SU-DHL-6 (cell line): ENCODE data around the gene TRPM2.

Experiments used
- EZH2phosphoT487 ChIP-seq: fragments of 200-600 bp; sonication (generic), shearing (Covaris generic); conservative IDR thresholded peaks from 2 replicates; pipeline ENCODE4 v1.6.1; 2018; ENCODE audit warnings: mild to moderate bottlenecking, antibody characterized with exemption, low read length, moderate library complexity, mixed read lengths
- TF ChIP-seq, protein P1 (sequence below): fragments of 200-600 bp; sonication (generic); IDR thresholded peaks from one replicate; pipeline ENCODE4 v1.5.1; 2017; ENCODE audit warnings: antibody characterized with exemption, mild to moderate bottlenecking, low read length, moderate library complexity; ENCODE audit not compliant: insufficient read depth, poor library complexity, severe bottlenecking

DNA sequence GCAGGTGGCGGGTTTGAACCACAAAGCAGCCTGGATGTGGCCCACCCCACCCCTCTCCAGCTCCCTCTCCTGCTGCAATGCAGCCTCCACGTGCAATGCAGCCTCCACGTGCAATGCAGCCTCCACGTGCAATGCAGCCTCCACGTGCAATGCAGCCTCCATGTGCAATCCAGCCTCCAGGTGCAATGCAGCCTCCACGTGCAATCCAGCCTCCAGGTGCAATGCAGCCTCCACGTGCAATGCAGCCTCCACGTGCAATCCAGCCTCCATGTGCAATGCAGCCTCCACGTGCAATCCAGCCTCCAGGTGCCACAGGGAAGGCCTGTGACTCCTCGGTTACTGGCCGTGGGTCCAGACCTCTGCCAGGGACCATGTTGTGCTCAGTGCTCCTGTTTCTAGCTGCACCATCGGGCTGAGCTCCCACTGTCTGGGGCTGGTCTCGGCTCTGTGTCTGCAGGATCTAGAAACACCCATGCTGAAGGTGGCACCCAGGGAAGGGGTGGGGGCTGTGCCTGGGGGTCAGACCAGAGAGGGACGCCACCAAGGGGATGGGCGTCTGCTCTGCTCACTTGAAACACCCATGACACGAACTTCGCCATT lies 90.0 kb downstream of the TRPM2 start:
- TF ChIP-seq, protein P1, sequence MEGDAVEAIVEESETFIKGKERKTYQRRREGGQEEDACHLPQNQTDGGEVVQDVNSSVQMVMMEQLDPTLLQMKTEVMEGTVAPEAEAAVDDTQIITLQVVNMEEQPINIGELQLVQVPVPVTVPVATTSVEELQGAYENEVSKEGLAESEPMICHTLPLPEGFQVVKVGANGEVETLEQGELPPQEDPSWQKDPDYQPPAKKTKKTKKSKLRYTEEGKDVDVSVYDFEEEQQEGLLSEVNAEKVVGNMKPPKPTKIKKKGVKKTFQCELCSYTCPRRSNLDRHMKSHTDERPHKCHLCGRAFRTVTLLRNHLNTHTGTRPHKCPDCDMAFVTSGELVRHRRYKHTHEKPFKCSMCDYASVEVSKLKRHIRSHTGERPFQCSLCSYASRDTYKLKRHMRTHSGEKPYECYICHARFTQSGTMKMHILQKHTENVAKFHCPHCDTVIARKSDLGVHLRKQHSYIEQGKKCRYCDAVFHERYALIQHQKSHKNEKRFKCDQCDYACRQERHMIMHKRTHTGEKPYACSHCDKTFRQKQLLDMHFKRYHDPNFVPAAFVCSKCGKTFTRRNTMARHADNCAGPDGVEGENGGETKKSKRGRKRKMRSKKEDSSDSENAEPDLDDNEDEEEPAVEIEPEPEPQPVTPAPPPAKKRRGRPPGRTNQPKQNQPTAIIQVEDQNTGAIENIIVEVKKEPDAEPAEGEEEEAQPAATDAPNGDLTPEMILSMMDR: no peak
- no peak for TF ChIP-seq EZH2phosphoT487
